Measurements from ENCODE around the gene VPS8.

Gene VPS8

GRCh38 chr3:185084402-185084801 lies 272.4 kb downstream of the VPS8 start:
- Histone ChIP-seq H3K27ac (ENCODE audit: low read depth, low read length, poor library complexity, severe bottlenecking) (no peak overlapping the region), H3K36me3 (ENCODE audit: insufficient read depth, low read length) (no peaks in the 10 kb centered on the region), H3F3A (ENCODE audit: insufficient read depth, low read length) (no peaks in the 10 kb centered on the region), H4K20me1 (ENCODE audit: insufficient read depth, low read length) (no peaks in the 10 kb centered on the region), H3K9me2 (ENCODE audit: low read depth, low read length) (no peaks in the 10 kb centered on the region), H3K9me3 (ENCODE audit: low read length) (no peaks in the 10 kb centered on the region), H3K4me2 (ENCODE audit: low read length) (no peak overlapping the region), H3K4me3 (ENCODE audit: low read depth, low read length, poor library complexity, severe bottlenecking) (no peak overlapping the region), H2AFZ (ENCODE audit: low read length) (no peak overlapping the region), H3K79me2 (ENCODE audit: insufficient read depth, low read length) (no peaks in the 10 kb centered on the region), H3K4me1 (ENCODE audit: insufficient read depth, low read length, severe bottlenecking) (no peaks in the 10 kb centered on the region), H3K27me3 (ENCODE audit: insufficient read depth, low read length) (no peaks in the 10 kb centered on the region), H3K9ac (ENCODE audit: low read length) (no peak overlapping the region)
- TF ChIP-seq EZH2 (IDR thresholded peaks at IDR 0.05; ENCODE audit: borderline replicate concordance, low read length) (no peak), CTCF (IDR thresholded peaks at IDR 0.05; ENCODE audit: low read length) (no peak)

GRCh38 chr3:185084901-185085300 lies 272.9 kb downstream of the VPS8 start:
- H3K9me2 ChIP-seq (ENCODE audit: low read depth, low read length), result no peaks in the 10 kb centered on the region
- H3K9ac ChIP-seq (ENCODE audit: low read length), result no peak overlapping the region
- no peaks in the 10 kb centered on the region for H3K79me2 ChIP-seq (ENCODE audit: insufficient read depth, low read length)
- H3F3A ChIP-seq (ENCODE audit: insufficient read depth, low read length), result no peaks in the 10 kb centered on the region
- no peak overlapping the region for H3K27ac ChIP-seq (ENCODE audit: low read depth, low read length, poor library complexity, severe bottlenecking)
- H3K36me3 ChIP-seq (ENCODE audit: insufficient read depth, low read length), result no peaks in the 10 kb centered on the region
- no peaks in the 10 kb centered on the region for H4K20me1 ChIP-seq (ENCODE audit: insufficient read depth, low read length)
- H2AFZ ChIP-seq (ENCODE audit: low read length), result no peak overlapping the region
- H3K4me3 ChIP-seq (ENCODE audit: low read depth, low read length, poor library complexity, severe bottlenecking), result no peak overlapping the region
- H3K4me2 ChIP-seq (ENCODE audit: low read length), result no peak overlapping the region
- H3K9me3 ChIP-seq (ENCODE audit: low read length), result no peaks in the 10 kb centered on the region
- H3K27me3 ChIP-seq (ENCODE audit: insufficient read depth, low read length), result no peaks in the 10 kb centered on the region
- TF ChIP-seq EZH2 (IDR thresholded peaks at IDR 0.05; ENCODE audit: borderline replicate concordance, low read length), result no peak
- TF ChIP-seq CTCF (IDR thresholded peaks at IDR 0.05; ENCODE audit: low read length), result no peak
- H3K4me1 ChIP-seq (ENCODE audit: insufficient read depth, low read length, severe bottlenecking), result no peaks in the 10 kb centered on the region

GRCh38 chr3:185087419-185087818 lies 275.5 kb downstream of the VPS8 start:
- Histone ChIP-seq H3K79me2 (ENCODE audit: insufficient read depth, low read length) (no peaks in the 10 kb centered on the region), H3F3A (ENCODE audit: insufficient read depth, low read length) (no peaks in the 10 kb centered on the region), H3K36me3 (ENCODE audit: insufficient read depth, low read length) (no peaks in the 10 kb centered on the region), H3K4me3 (ENCODE audit: low read depth, low read length, poor library complexity, severe bottlenecking) (no peak overlapping the region), H3K9me2 (ENCODE audit: low read depth, low read length) (no peaks in the 10 kb centered on the region), H2AFZ (ENCODE audit: low read length) (no peak overlapping the region), H3K9me3 (ENCODE audit: low read length) (no peaks in the 10 kb centered on the region), H3K9ac (ENCODE audit: low read length) (no peak overlapping the region), H3K27ac (ENCODE audit: low read depth, low read length, poor library complexity, severe bottlenecking) (no peak overlapping the region), H3K4me2 (ENCODE audit: low read length) (no peak overlapping the region), H3K4me1 (ENCODE audit: insufficient read depth, low read length, severe bottlenecking) (no peaks in the 10 kb centered on the region), H3K27me3 (ENCODE audit: insufficient read depth, low read length) (no peaks in the 10 kb centered on the region), H4K20me1 (ENCODE audit: insufficient read depth, low read length) (no peaks in the 10 kb centered on the region)
- TF ChIP-seq CTCF (IDR thresholded peaks at IDR 0.05; ENCODE audit: low read length) (no peak), EZH2 (IDR thresholded peaks at IDR 0.05; ENCODE audit: borderline replicate concordance, low read length) (no peak)

All from OCI-LY1 (cell line).